Endothelial cell of umbilical vein (primary cell): ENCODE results near the gene TPCN2.

ENCODE experiments used
- EZH2 ChIP-seq: IDR thresholded peaks from 2 replicates; pipeline ENCODE4 v1.6.1; 2012; ENCODE audit warnings: borderline replicate concordance, low read depth, mild to moderate bottlenecking, moderate library complexity, low read length, inconsistent platforms; ENCODE audit not compliant: severe bottlenecking
- TF ChIP-seq, protein P1 (sequence below), 2 donors: IDR thresholded peaks; 1 replicate in 1 of 2; 2 replicates in 1 of 2; pipeline ENCODE4 v1.5.1; 2011; ENCODE audit warnings: low read length in 2 of 2, mild to moderate bottlenecking in 2 of 2, moderate library complexity in 2 of 2, control low read depth in 1 of 2, inconsistent platforms in 1 of 2, low read depth in 1 of 2; ENCODE audit not compliant: insufficient read depth in 1 of 2; ENCODE audit errors: extremely low read depth in 1 of 2

DNA sequence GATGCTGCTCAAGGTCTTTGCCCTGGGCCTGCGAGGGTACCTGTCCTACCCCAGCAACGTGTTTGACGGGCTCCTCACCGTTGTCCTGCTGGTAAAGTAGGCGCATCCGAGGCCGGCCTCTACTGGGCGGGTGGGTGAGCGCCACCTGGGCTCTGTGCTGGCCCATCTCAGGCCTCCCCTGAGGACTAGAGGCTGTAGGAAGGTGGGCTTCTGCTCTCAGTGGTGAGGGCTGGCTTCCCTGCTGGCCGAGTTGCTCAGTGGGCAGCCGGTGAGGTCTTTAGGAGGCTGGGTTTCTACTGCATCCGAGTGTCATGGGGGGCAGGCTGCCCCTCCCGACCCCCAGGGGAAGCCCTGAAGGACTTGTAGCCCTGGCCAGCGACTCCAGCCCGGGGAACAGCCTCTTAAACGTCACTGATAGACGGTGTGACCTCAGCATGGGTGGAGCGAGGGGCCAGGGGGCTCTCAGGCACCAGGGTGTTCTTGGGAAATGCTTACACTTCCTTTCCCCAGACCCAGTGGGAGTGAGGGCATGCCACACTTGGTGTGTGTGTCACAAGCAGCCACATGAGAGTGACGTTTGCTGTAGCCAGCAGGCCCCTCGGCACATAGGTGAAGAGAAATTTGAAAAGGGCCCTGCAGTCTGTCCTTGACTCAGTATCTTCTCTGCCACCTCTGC, 30.3 kb downstream of the TPCN2 start:
- TF ChIP-seq, protein P1, sequence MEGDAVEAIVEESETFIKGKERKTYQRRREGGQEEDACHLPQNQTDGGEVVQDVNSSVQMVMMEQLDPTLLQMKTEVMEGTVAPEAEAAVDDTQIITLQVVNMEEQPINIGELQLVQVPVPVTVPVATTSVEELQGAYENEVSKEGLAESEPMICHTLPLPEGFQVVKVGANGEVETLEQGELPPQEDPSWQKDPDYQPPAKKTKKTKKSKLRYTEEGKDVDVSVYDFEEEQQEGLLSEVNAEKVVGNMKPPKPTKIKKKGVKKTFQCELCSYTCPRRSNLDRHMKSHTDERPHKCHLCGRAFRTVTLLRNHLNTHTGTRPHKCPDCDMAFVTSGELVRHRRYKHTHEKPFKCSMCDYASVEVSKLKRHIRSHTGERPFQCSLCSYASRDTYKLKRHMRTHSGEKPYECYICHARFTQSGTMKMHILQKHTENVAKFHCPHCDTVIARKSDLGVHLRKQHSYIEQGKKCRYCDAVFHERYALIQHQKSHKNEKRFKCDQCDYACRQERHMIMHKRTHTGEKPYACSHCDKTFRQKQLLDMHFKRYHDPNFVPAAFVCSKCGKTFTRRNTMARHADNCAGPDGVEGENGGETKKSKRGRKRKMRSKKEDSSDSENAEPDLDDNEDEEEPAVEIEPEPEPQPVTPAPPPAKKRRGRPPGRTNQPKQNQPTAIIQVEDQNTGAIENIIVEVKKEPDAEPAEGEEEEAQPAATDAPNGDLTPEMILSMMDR (IDR thresholded peaks at IDR 0.05; ENCODE audit: extremely low read depth in 1 of 2, insufficient read depth in 1 of 2, low read depth in 1 of 2, low read length in 2 of 2), result no peak
- no peak for TF ChIP-seq EZH2
